CD4-positive, alpha-beta T cell (primary cell): Measurements from ENCODE around the gene TMEM52. TPM values are rescaled to one million over a fixed set of nuclear protein-coding genes. Genes with fewer than 3 reads are reported as not detected.

Source experiments
- ATAC-seq: fragments of 200-7000 bp; cut with Tn5 transposase; one replicate; pipeline ENCODE4 v1.10.0; 2022; ENCODE audit warnings: mild to moderate bottlenecking; ENCODE audit not compliant: poor library complexity
- CTCF ChIA-PET: fragments of 350-600 bp; sonication (Branson Sonifier 250); formaldehyde crosslinking; loops from one replicate; lab custom pipeline; 2021; ENCODE audit warnings: antibody characterized with exemption, inconsistent platforms; lab: Charles Lee
- POLR2A ChIA-PET: fragments of 350-600 bp; sonication (Branson Sonifier 250); formaldehyde crosslinking; loops from one replicate; lab custom pipeline; 2021; ENCODE audit warnings: antibody characterized with exemption, inconsistent platforms; lab: Charles Lee
- DNase-seq, 14 experiments: peaks; one replicate each; pipeline ENCODE4 v3.0.0-alpha.2; 2013 to 2020; ENCODE audit warnings: mixed read lengths in 2 of 14
- H3K27ac ChIP-seq, 2 donors: one replicate each; pipeline versions ENCODE4 v1.5.1 to v1.7.0; 2013; ENCODE audit warnings: low read length in 2 of 2, low read depth in 1 of 2, mild to moderate bottlenecking in 1 of 2
- H3K27me3 ChIP-seq, 2 experiments: 1 replicate in 1 of 2; 2 replicates in 1 of 2; pipeline versions ENCODE4 v1.6.1 to v1.7.0; 2013; ENCODE audit warnings: low read length in 2 of 2, control low read depth in 1 of 2, mild to moderate bottlenecking in 1 of 2, moderate library complexity in 1 of 2; ENCODE audit not compliant: insufficient read depth in 2 of 2, control insufficient read depth in 1 of 2
- H3K36me3 ChIP-seq: one replicate; pipeline ENCODE4 v1.6.1; 2013; ENCODE audit warnings: low read length, control low read depth; ENCODE audit not compliant: insufficient read depth
- H3K4me1 ChIP-seq: one replicate; pipeline ENCODE4 v1.6.1; 2013; ENCODE audit warnings: low read length, control low read depth; ENCODE audit not compliant: insufficient read depth
- H3K4me3 ChIP-seq: one replicate; pipeline ENCODE4 v1.5.1; 2013; ENCODE audit warnings: mild to moderate bottlenecking, low read length, moderate library complexity
- H3K9me3 ChIP-seq, 2 experiments: 1 replicate in 1 of 2; 2 replicates in 1 of 2; pipeline versions ENCODE4 v1.6.1 to v1.7.0; 2013; ENCODE audit warnings: low read length in 2 of 2, mild to moderate bottlenecking in 2 of 2, control low read depth in 1 of 2, moderate library complexity in 1 of 2; ENCODE audit not compliant: control insufficient read depth in 1 of 2, insufficient read depth in 1 of 2
- H3K27ac Mint-ChIP-seq: one replicate; pipeline ENCODE4 v1.8.0; 2020; ENCODE audit warnings: mixed read lengths
- H3K27me3 Mint-ChIP-seq: one replicate; pipeline ENCODE4 v1.8.0; 2021; ENCODE audit warnings: mixed read lengths
- H3K36me3 Mint-ChIP-seq: one replicate; pipeline ENCODE4 v1.8.0; 2021; ENCODE audit warnings: low read depth, mixed read lengths
- H3K4me1 Mint-ChIP-seq: one replicate; pipeline ENCODE4 v1.8.0; 2021; ENCODE audit warnings: low read depth, mixed read lengths
- H3K4me3 Mint-ChIP-seq: one replicate; pipeline ENCODE4 v1.8.0; 2020; ENCODE audit warnings: mild to moderate bottlenecking, mixed read lengths
- H3K9me3 Mint-ChIP-seq: one replicate; pipeline ENCODE4 v1.8.0; 2020; ENCODE audit warnings: mixed read lengths
- intact Hi-C, 2 experiments: fragments of 100-400 bp; cut with DNase I in 1 of 2; cut with micrococcal nuclease in 1 of 2; formaldehyde crosslinking; loops; one replicate each; pipeline versions ENCODE4 v1.15.1 to v1.9.0; 2023 to 2025; cut with DNase I, micrococcal nuclease
- total RNA-seq, 174 experiments: library from RNA in 2 of 174; stranded (reverse) in 2 of 174; gene quantifications; one replicate each; pipeline ENCODE4 v1.2.3 and lab custom pipeline; 2021 to 2026
- TF ChIP-seq, protein P1 (sequence below): fragments of 200-600 bp; IDR thresholded peaks from one replicate; pipeline ENCODE4 v1.8.0; 2022; ENCODE audit warnings: antibody characterized with exemption, mild to moderate bottlenecking

The TMEM52 gene
- total RNA-seq, 2 experiments from 2014 or later: 0.49 to 1.9 TPM

- Mint-ChIP-seq H3K4me3 (no peak overlapping the region), H3K36me3 (peaks cover 53% of the 10 kb centered on the region), H3K27me3 (no peaks in the 10 kb centered on the region), H3K9me3 (no peaks in the 10 kb centered on the region), H3K27ac (no peak overlapping the region), H3K4me1 (peaks cover 79% of the 10 kb centered on the region)
- peaks cover 95% of the 10 kb centered on the region for H3K4me1 ChIP-seq
- ChIA-PET CTCF (interaction anchor here (2.1 kb wide), 1 partner anchor 29 kb away, joined by 7 read pairs; no protein-coding TSS in a partner anchor), POLR2A (no interaction called here)
- ATAC-seq (no peak), DNase-seq (no peak)
- intact Hi-C loops: no loop called here
- H3K27ac ChIP-seq: no peak overlapping the region
- peaks cover 35% of the 10 kb centered on the region for H3K36me3 ChIP-seq
- no peaks in the 10 kb centered on the region for H3K9me3 ChIP-seq
- H3K27me3 ChIP-seq: no peaks in the 10 kb centered on the region
- TF ChIP-seq, protein P1, sequence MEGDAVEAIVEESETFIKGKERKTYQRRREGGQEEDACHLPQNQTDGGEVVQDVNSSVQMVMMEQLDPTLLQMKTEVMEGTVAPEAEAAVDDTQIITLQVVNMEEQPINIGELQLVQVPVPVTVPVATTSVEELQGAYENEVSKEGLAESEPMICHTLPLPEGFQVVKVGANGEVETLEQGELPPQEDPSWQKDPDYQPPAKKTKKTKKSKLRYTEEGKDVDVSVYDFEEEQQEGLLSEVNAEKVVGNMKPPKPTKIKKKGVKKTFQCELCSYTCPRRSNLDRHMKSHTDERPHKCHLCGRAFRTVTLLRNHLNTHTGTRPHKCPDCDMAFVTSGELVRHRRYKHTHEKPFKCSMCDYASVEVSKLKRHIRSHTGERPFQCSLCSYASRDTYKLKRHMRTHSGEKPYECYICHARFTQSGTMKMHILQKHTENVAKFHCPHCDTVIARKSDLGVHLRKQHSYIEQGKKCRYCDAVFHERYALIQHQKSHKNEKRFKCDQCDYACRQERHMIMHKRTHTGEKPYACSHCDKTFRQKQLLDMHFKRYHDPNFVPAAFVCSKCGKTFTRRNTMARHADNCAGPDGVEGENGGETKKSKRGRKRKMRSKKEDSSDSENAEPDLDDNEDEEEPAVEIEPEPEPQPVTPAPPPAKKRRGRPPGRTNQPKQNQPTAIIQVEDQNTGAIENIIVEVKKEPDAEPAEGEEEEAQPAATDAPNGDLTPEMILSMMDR: no peak
- no peak overlapping the region for H3K4me3 ChIP-seq
Observed at GRCh38 chr1:1879942-1880341, 39.1 kb downstream of the TMEM52 start.

GRCh38 chr1:1877865-1878436 is 41.1 kb downstream of the TMEM52 start:
- H3K9me3 Mint-ChIP-seq: no peaks in the 10 kb centered on the region
- peaks cover 55% of the 10 kb centered on the region for H3K36me3 Mint-ChIP-seq
- ChIA-PET CTCF (interaction anchor here (0.6 kb wide), 1 partner anchor 9 kb away, joined by 5 read pairs; no protein-coding TSS in a partner anchor), POLR2A (no interaction called here)
- intact Hi-C loops: no loop called here
- Histone ChIP-seq H3K4me3 (no peak overlapping the region), H3K36me3 (peaks cover 53% of the 10 kb centered on the region), H3K27me3 (no peaks in the 10 kb centered on the region), H3K9me3 (no peaks in the 10 kb centered on the region), H3K27ac (no peak overlapping the region), H3K4me1 (peaks cover 95% of the 10 kb centered on the region)
- H3K4me3 Mint-ChIP-seq: peak overlapping the region; percentile 44
- H3K4me1 Mint-ChIP-seq: peaks cover 86% of the 10 kb centered on the region
- H3K27ac Mint-ChIP-seq: peak overlapping the region; percentile 9
- no peaks in the 10 kb centered on the region for H3K27me3 Mint-ChIP-seq
- TF ChIP-seq, protein P1: no peak
- DNase-seq: no peak
- ATAC-seq: no peak

GRCh38 chr1:1876335-1876930 is 42.6 kb downstream of the TMEM52 start:
- Histone ChIP-seq H3K36me3 (peaks cover 60% of the 10 kb centered on the region), H3K4me1 (peaks cover 95% of the 10 kb centered on the region), H3K27me3 (no peaks in the 10 kb centered on the region), H3K9me3 (no peaks in the 10 kb centered on the region), H3K27ac (no peak overlapping the region), H3K4me3 (no peak overlapping the region)
- DNase-seq (no peak), ATAC-seq (no peak)
- Mint-ChIP-seq H3K27ac (peak overlapping the region; percentile 45), H3K4me3 (peak overlapping the region; percentile 70), H3K36me3 (peaks cover 66% of the 10 kb centered on the region), H3K27me3 (no peaks in the 10 kb centered on the region), H3K9me3 (no peaks in the 10 kb centered on the region), H3K4me1 (peaks cover 86% of the 10 kb centered on the region)
- ChIA-PET CTCF (interaction anchor here (1.7 kb wide), 1 partner anchor 29 kb away, joined by 8 read pairs; no protein-coding TSS in a partner anchor), POLR2A (no interaction called here)
- intact Hi-C loops: no loop called here
- TF ChIP-seq, protein P1: no peak
